Neural cell (in vitro differentiated cells): ENCODE data around the gene FKBP1B. TPM values are rescaled to one million over a fixed set of nuclear protein-coding genes. Genes with fewer than 3 reads are reported as not detected.

Experiments
- H2AFZ ChIP-seq: fragments of 200-600, 300-800 bp; sonication (generic), shearing (Covaris generic); 2 replicates; pipeline ENCODE4 v1.6.0; 2014; ENCODE audit warnings: low read depth, mild to moderate bottlenecking, antibody characterized with exemption, low read length, moderate library complexity
- H3F3A ChIP-seq: fragments of 200-600 bp; shearing (Covaris generic); 2 replicates; pipeline ENCODE4 v1.6.1; 2016; ENCODE audit warnings: mild to moderate bottlenecking, moderate library complexity, mixed read lengths, antibody characterized with exemption, low read length; ENCODE audit not compliant: insufficient read depth, poor library complexity, severe bottlenecking
- H3K27ac ChIP-seq: fragments of 200-600, 300-800 bp; sonication (generic), shearing (Covaris generic); 2 replicates; pipeline ENCODE4 v1.5.1; 2014; ENCODE audit warnings: mild to moderate bottlenecking, low read length, moderate library complexity
- H3K27me3 ChIP-seq: fragments of 300-800, 200-600 bp; sonication (generic), shearing (Covaris generic); 2 replicates; pipeline ENCODE4 v1.6.0; 2014; ENCODE audit warnings: mild to moderate bottlenecking, low read depth, low read length, moderate library complexity; ENCODE audit not compliant: insufficient read depth
- H3K36me3 ChIP-seq: fragments of 300-800, 200-600 bp; sonication (generic), shearing (Covaris generic); 2 replicates; pipeline ENCODE4 v1.5.1; 2014; ENCODE audit warnings: mild to moderate bottlenecking, antibody characterized with exemption, low read length, moderate library complexity; ENCODE audit not compliant: insufficient read depth
- H3K4me2 ChIP-seq: fragments of 300-800, 200-600 bp; sonication (generic), shearing (Covaris generic); 2 replicates; pipeline ENCODE4 v1.6.0; 2014; ENCODE audit warnings: mild to moderate bottlenecking, low read length
- H3K4me3 ChIP-seq: fragments of 300-800, 200-600 bp; sonication (generic), shearing (Covaris generic); 2 replicates; pipeline ENCODE4 v1.5.1; 2014; ENCODE audit warnings: mild to moderate bottlenecking, low read length, moderate library complexity
- H3K79me2 ChIP-seq: fragments of 200-600 bp; shearing (Covaris generic); replicated peaks from 2 replicates; pipeline ENCODE4 v1.6.0; 2014; ENCODE audit warnings: mild to moderate bottlenecking, low read length, moderate library complexity; ENCODE audit not compliant: insufficient read depth
- H3K9ac ChIP-seq: fragments of 300-800, 200-600 bp; sonication (generic), shearing (Covaris generic); 2 replicates; pipeline ENCODE4 v1.6.1; 2016; ENCODE audit warnings: mild to moderate bottlenecking, low read length, mixed read lengths
- H3K9me2 ChIP-seq: fragments of 200-600 bp; shearing (Covaris generic); 2 replicates; pipeline ENCODE4 v1.6.1; 2016; ENCODE audit warnings: mild to moderate bottlenecking, low read length, mixed read lengths; ENCODE audit not compliant: insufficient read depth
- H3K9me3 ChIP-seq: fragments of 200-600, 300-800 bp; sonication (generic), shearing (Covaris generic); 2 replicates; pipeline ENCODE4 v1.6.1; 2016; ENCODE audit warnings: mild to moderate bottlenecking, mixed run types, low read length, moderate library complexity, mixed read lengths
- H4K20me1 ChIP-seq: fragments of 200-600 bp; shearing (Covaris generic); 2 replicates; pipeline ENCODE4 v1.6.1; 2016; ENCODE audit warnings: mild to moderate bottlenecking, mixed run types; ENCODE audit not compliant: insufficient read depth
- CTCF ChIP-seq: fragments of 450-650 bp; IDR thresholded peaks from 2 replicates; pipeline ENCODE4 v1.5.1; 2014; ENCODE audit warnings: antibody characterized with exemption, mild to moderate bottlenecking, moderate library complexity; ENCODE audit not compliant: poor library complexity, severe bottlenecking
- EP300 ChIP-seq: fragments of 450-650 bp; conservative IDR thresholded peaks from 2 replicates; pipeline ENCODE4 v1.6.1; 2014; ENCODE audit warnings: antibody characterized with exemption, mild to moderate bottlenecking, moderate library complexity; ENCODE audit not compliant: poor library complexity, severe bottlenecking
- EZH2 ChIP-seq: fragments of 200-600, 300-800 bp; shearing (Covaris generic), sonication (generic); IDR thresholded peaks from 2 replicates; pipeline ENCODE4 v1.6.1; 2014; ENCODE audit warnings: antibody characterized with exemption, low read length, borderline replicate concordance, mild to moderate bottlenecking; ENCODE audit not compliant: insufficient read depth, poor library complexity, severe bottlenecking
- MXI1 ChIP-seq: fragments of 450-650 bp; conservative IDR thresholded peaks from 2 replicates; pipeline ENCODE4 v1.6.1; 2014; ENCODE audit warnings: antibody characterized with exemption, mild to moderate bottlenecking; ENCODE audit not compliant: poor library complexity, severe bottlenecking
- POLR2AphosphoS5 ChIP-seq: IDR thresholded peaks from 2 replicates; pipeline ENCODE4 v1.6.1; 2012
- RAD21 ChIP-seq: fragments of 450-650 bp; conservative IDR thresholded peaks from 2 replicates; pipeline ENCODE4 v1.6.1; 2014; ENCODE audit warnings: antibody characterized with exemption, mild to moderate bottlenecking, moderate library complexity
- REST ChIP-seq: IDR thresholded peaks from 2 replicates; pipeline ENCODE4 v1.6.1; 2012; ENCODE audit warnings: borderline replicate concordance
- SMC3 ChIP-seq: fragments of 450-650 bp; conservative IDR thresholded peaks from 2 replicates; pipeline ENCODE4 v1.6.1; 2014; ENCODE audit warnings: antibody characterized with exemption, mild to moderate bottlenecking, moderate library complexity; ENCODE audit not compliant: poor library complexity
- TAF1 ChIP-seq: IDR thresholded peaks from 2 replicates; pipeline ENCODE4 v1.6.1; 2012; ENCODE audit warnings: low read depth
- polyA plus RNA-seq: library from polyadenylated mRNA; depleted of rRNA; stranded (reverse); fragments of >200 nt; gene quantifications from 2 replicates; pipeline ENCODE4 v1.2.3, GENCODE V29; 2014

Gene FKBP1B
- polyA plus RNA-seq, 1 donor from 2014 or later, result 154 TPM

GRCh38 chr2:24105816-24106215 is 56.3 kb downstream of the FKBP1B start:
- H3K9ac ChIP-seq, result no peak overlapping the region
- no peaks in the 10 kb centered on the region for H3F3A ChIP-seq
- no peak overlapping the region for H2AFZ ChIP-seq
- H3K4me3 ChIP-seq, result no peak overlapping the region
- no peaks in the 10 kb centered on the region for H3K9me2 ChIP-seq
- H3K9me3 ChIP-seq, result peaks cover 2% of the 10 kb centered on the region
- H3K27ac ChIP-seq, result no peak overlapping the region
- TF ChIP-seq POLR2AphosphoS5 (no peak), TAF1 (no peak), RAD21 (no peak), SMC3 (no peak), REST (no peak), EZH2 (no peak), MXI1 (no peak), EP300 (no peak), CTCF (no peak)
- no peak overlapping the region for H3K4me2 ChIP-seq
- no peaks in the 10 kb centered on the region for H3K36me3 ChIP-seq
- no peaks in the 10 kb centered on the region for H3K27me3 ChIP-seq
- no peaks in the 10 kb centered on the region for H4K20me1 ChIP-seq
- no peaks in the 10 kb centered on the region for H3K79me2 ChIP-seq

GRCh38 chr2:24106786-24107185 is 57.2 kb downstream of the FKBP1B start:
- Histone ChIP-seq H3K9me2 (no peaks in the 10 kb centered on the region), H3K79me2 (no peaks in the 10 kb centered on the region), H3K27ac (no peak overlapping the region), H3K4me3 (no peak overlapping the region), H3K27me3 (no peaks in the 10 kb centered on the region), H2AFZ (no peak overlapping the region), H4K20me1 (no peaks in the 10 kb centered on the region), H3K9me3 (peaks cover 2% of the 10 kb centered on the region), H3K36me3 (no peaks in the 10 kb centered on the region), H3F3A (no peaks in the 10 kb centered on the region), H3K4me2 (no peak overlapping the region), H3K9ac (no peak overlapping the region)
- TF ChIP-seq TAF1 (no peak), POLR2AphosphoS5 (no peak), EZH2 (no peak)

GRCh38 chr2:24107336-24107735 is 57.8 kb downstream of the FKBP1B start:
- Histone ChIP-seq H3F3A (no peaks in the 10 kb centered on the region), H3K9me2 (no peaks in the 10 kb centered on the region), H3K79me2 (no peaks in the 10 kb centered on the region), H3K4me3 (no peak overlapping the region), H2AFZ (no peak overlapping the region), H3K27ac (no peak overlapping the region), H3K4me2 (no peak overlapping the region), H3K9me3 (peaks cover 2% of the 10 kb centered on the region), H3K27me3 (no peaks in the 10 kb centered on the region), H3K9ac (no peak overlapping the region), H3K36me3 (no peaks in the 10 kb centered on the region), H4K20me1 (no peaks in the 10 kb centered on the region)
- TF ChIP-seq EP300 (no peak), TAF1 (no peak), SMC3 (no peak), POLR2AphosphoS5 (no peak), RAD21 (no peak), EZH2 (no peak), CTCF (no peak), REST (no peak), MXI1 (no peak)
